ENCODE results near the gene TNXB.

TNXB gene

DNA sequence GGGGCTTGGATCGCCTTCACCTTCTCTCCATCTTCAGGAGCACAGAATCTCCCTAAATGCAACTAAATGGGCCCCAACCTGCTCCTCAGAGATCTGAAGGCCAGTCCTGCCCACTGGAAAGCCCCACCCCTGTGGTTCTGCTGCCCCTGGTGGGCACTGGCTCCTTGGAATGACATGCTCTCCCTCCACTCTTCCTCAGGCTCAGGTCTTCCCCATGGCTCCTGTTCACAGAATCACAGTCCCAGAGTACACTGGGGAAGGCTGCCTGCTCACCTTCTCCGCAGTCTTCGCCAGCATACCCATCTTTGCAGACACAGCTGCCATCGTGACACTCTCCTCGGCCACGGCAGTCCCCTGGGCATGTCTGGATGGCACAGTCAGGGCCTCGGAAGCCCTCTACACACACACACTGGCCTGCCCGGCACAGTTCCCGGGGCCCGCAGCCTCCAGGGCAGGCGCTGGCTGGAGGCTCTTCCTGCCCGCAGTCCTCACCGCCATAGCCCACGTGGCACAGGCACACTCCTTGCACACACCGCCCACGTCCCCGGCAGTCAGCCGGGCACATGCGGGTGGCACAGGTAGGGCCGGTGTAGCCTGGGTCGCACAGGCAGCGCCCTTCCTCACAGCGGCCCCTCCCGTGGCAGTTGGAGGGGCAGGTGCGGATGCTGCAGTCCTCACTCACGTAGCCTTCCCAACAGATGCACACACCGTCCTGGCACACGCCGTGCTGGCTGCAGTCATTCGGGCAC is 13.6 kb downstream of the TNXB start:
- DNase-seq = no peak
- H3K4me1 ChIP-seq (ENCODE audit: control extremely low read depth in 1 of 4, control insufficient read depth in 4 of 4, insufficient read depth in 4 of 4, low read length in 3 of 4) = peaks cover 0 to 11% (median 5%) of the 10 kb centered on the region in 4 experiments
- no peaks in the 10 kb centered on the region for H3K36me3 ChIP-seq (ENCODE audit: control insufficient read depth in 4 of 4, insufficient read depth in 4 of 4, low read length in 3 of 4)
- no peaks in the 10 kb centered on the region for H3K9me3 ChIP-seq (ENCODE audit: control extremely low read depth in 1 of 5, control insufficient read depth in 4 of 5, insufficient read depth in 2 of 5, low read depth in 1 of 5, low read length in 4 of 5)
- POLR2A ChIA-PET = no interaction called here
- WGBS (ENCODE audit: insufficient coverage) = 66% methylated on average over 28 of the region's 30 CpGs
- peak overlapping the region in 1 of 7 experiments; percentile 50 for H3K4me3 ChIP-seq (ENCODE audit: control insufficient read depth in 1 of 7, extremely low read depth in 1 of 7, insufficient read depth in 4 of 7, low read depth in 2 of 7, low read length in 6 of 7)
- no peak overlapping the region for H3K27ac ChIP-seq (ENCODE audit: insufficient read depth in 1 of 2, low read depth in 1 of 2, low read length in 2 of 2, poor library complexity in 1 of 2, severe bottlenecking in 2 of 2)
- CTCF ChIA-PET = interaction anchor here (1.0 kb wide), 1 partner anchor 23 kb away, joined by 4 read pairs; no protein-coding TSS in a partner anchor
- H3K27me3 ChIP-seq (replicated peaks in 2 of 5; ENCODE audit: control insufficient read depth in 4 of 5, insufficient read depth in 5 of 5, low read length in 4 of 5) = peaks cover 2 to 52% (median 20%) of the 10 kb centered on the region in 5 experiments

DNA sequence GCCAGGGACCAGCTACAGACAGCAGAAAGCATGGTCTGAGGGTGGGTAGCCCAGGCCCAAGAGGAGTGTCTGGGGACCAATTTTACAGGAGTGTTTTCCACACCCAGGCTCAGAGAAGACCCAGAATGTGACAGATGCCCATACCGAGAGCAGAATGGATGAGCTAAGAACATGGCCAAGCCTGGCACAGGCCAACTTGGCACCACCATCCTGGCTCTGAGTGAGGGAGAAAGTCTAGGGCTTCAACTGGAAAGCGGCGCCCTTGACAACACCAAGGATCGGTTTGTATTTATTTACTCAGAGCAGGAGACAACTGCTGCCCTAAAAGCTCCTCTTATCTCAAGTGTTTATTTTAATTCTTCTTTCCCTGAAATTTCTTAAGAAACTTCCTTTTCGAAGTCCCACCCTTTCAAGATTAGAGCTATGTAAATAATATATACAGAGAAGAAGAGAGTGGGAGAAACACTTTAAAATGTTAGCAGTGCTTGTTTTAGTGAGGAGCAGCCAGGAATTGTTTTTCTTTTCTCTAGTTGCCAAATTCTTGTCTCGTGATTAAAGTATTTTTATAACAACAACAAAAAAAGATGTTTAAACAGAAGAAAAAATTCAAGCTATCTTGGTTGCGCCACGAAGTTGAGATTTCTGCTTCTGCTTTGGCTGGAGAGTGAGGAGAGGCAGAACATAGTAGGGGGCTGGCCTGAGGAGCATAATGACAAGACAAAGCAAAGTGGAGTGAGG is 16.2 kb downstream of the TNXB start:
- H3K36me3 ChIP-seq (ENCODE audit: control insufficient read depth in 4 of 4, insufficient read depth in 4 of 4, low read length in 3 of 4) = no peaks in the 10 kb centered on the region
- no peak overlapping the region for H3K27ac ChIP-seq (ENCODE audit: insufficient read depth in 1 of 2, low read depth in 1 of 2, low read length in 2 of 2, poor library complexity in 1 of 2, severe bottlenecking in 2 of 2)
- 97% methylated on average over 6 of the region's 8 CpGs for WGBS (ENCODE audit: insufficient coverage)
- POLR2A ChIA-PET = no interaction called here
- no peak overlapping the region for H3K4me3 ChIP-seq (ENCODE audit: control insufficient read depth in 1 of 7, extremely low read depth in 1 of 7, insufficient read depth in 4 of 7, low read depth in 2 of 7, low read length in 6 of 7)
- no peaks in the 10 kb centered on the region for H3K9me3 ChIP-seq (ENCODE audit: control extremely low read depth in 1 of 5, control insufficient read depth in 4 of 5, insufficient read depth in 2 of 5, low read depth in 1 of 5, low read length in 4 of 5)
- H3K4me1 ChIP-seq (ENCODE audit: control extremely low read depth in 1 of 4, control insufficient read depth in 4 of 4, insufficient read depth in 4 of 4, low read length in 3 of 4) = peaks cover 0 to 11% (median 5%) of the 10 kb centered on the region in 4 experiments
- CTCF ChIA-PET = interaction anchor here (0.9 to 2.9 kb wide), 3 partner anchors 10 to 40 kb away, joined by 4 to 9 read pairs (median 5); no protein-coding TSS in a partner anchor
- DNase-seq = no peak
- H3K27me3 ChIP-seq (replicated peaks in 2 of 5; ENCODE audit: control insufficient read depth in 4 of 5, insufficient read depth in 5 of 5, low read length in 4 of 5) = peaks cover 0 to 42% (median 29%) of the 10 kb centered on the region in 5 experiments

DNA sequence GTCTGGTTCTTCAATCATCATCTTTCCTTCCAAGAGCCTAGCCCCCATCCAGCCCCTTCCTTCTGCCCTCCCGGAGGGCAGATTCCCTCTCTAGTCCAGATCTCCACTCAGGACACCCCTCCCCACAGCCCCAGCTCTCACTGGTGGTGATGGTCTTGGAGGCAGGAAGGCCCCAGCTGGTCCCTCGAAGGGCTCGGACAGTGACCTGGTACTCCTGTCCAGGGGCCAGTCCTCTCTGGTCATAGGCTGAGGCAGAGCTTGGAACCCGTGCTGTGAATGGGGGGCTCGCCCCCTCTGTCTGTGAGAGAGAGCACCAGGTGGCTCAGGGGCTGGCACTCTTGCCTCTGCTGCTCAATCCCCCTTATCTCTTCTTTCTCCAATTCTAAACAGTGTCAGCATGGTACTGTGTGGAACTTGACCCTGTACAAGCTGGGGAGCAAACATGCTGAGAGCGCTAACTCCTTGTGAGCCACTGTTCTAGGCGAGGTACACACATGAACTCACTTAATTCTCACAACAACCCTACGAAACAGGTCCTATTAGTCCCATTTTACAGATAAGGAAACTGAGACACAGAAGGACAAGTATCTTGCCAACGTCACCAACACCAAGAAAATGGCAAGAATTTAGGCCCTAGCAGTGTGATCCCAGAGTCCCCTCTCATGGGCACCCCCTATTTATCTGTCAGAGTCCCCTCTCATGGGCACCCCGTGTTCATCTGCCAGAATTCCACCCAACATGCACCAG is 19.9 kb downstream of the TNXB start:
- ChIA-PET CTCF (interaction anchor here (1.1 to 1.5 kb wide), 4 partner anchors 7 to 27 kb away, joined by 3 to 5 read pairs (median 4); no protein-coding TSS in a partner anchor), POLR2A (no interaction called here)
- 98% methylated on average over 6 of the region's 10 CpGs for WGBS (ENCODE audit: insufficient coverage)
- Histone ChIP-seq H3K27ac (ENCODE audit: insufficient read depth in 1 of 2, low read depth in 1 of 2, low read length in 2 of 2, poor library complexity in 1 of 2, severe bottlenecking in 2 of 2) (no peak overlapping the region), H3K27me3 (replicated peaks in 2 of 5; ENCODE audit: control insufficient read depth in 4 of 5, insufficient read depth in 5 of 5, low read length in 4 of 5) (peaks cover 0 to 27% (median 21%) of the 10 kb centered on the region in 5 experiments), H3K4me1 (ENCODE audit: control extremely low read depth in 1 of 4, control insufficient read depth in 4 of 4, insufficient read depth in 4 of 4, low read length in 3 of 4) (peaks cover 0 to 5% (median 3%) of the 10 kb centered on the region in 4 experiments), H3K36me3 (ENCODE audit: control insufficient read depth in 4 of 4, insufficient read depth in 4 of 4, low read length in 3 of 4) (no peaks in the 10 kb centered on the region), H3K4me3 (ENCODE audit: control insufficient read depth in 1 of 7, extremely low read depth in 1 of 7, insufficient read depth in 4 of 7, low read depth in 2 of 7, low read length in 6 of 7) (no peak overlapping the region), H3K9me3 (ENCODE audit: control extremely low read depth in 1 of 5, control insufficient read depth in 4 of 5, insufficient read depth in 2 of 5, low read depth in 1 of 5, low read length in 4 of 5) (no peaks in the 10 kb centered on the region)
- DNase-seq = no peak

DNA sequence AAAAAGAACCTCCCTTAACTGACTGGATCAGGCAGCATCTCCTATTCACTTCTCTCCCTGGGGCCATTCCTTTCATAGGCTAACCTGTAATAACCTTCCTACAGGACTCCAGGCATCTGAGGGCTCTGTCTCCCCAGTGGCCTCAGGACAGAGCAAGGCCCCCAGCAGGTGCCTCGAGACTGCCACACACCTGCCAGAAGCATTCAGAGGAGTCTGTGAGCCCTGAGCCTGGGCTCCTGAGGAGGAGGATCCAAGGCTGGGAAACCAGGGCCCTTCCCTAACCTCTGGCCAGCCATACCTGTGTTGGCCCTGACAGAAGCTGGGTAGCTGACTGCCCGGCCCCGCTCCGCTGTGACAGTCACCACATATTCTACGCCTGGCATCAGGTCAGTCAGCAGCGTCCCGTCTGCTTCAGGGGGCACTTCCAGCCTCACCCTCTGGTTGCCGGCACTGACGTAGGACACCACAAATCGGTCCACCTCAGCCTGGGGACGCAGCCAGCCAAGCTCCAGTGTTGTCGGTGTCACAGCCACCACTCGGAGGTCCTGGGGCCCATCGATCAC is 20.6 kb downstream of the TNXB start:
- Histone ChIP-seq H3K4me1 (ENCODE audit: control extremely low read depth in 1 of 4, control insufficient read depth in 4 of 4, insufficient read depth in 4 of 4, low read length in 3 of 4) (peaks cover 0 to 5% (median 3%) of the 10 kb centered on the region in 4 experiments), H3K36me3 (ENCODE audit: control insufficient read depth in 4 of 4, insufficient read depth in 4 of 4, low read length in 3 of 4) (no peaks in the 10 kb centered on the region), H3K9me3 (ENCODE audit: control extremely low read depth in 1 of 5, control insufficient read depth in 4 of 5, insufficient read depth in 2 of 5, low read depth in 1 of 5, low read length in 4 of 5) (no peaks in the 10 kb centered on the region), H3K27ac (ENCODE audit: insufficient read depth in 1 of 2, low read depth in 1 of 2, low read length in 2 of 2, poor library complexity in 1 of 2, severe bottlenecking in 2 of 2) (no peak overlapping the region), H3K27me3 (replicated peaks in 2 of 5; ENCODE audit: control insufficient read depth in 4 of 5, insufficient read depth in 5 of 5, low read length in 4 of 5) (peaks cover 0 to 25% (median 21%) of the 10 kb centered on the region in 5 experiments), H3K4me3 (ENCODE audit: control insufficient read depth in 1 of 7, extremely low read depth in 1 of 7, insufficient read depth in 4 of 7, low read depth in 2 of 7, low read length in 6 of 7) (no peak overlapping the region)
- POLR2A ChIA-PET = no interaction called here
- DNase-seq = no peak
- CTCF ChIA-PET = interaction anchor here (1.1 to 1.3 kb wide), 2 partner anchors 8 to 28 kb away, joined by 4 to 5 read pairs; no protein-coding TSS in a partner anchor
- WGBS (ENCODE audit: insufficient coverage) = 95% methylated on average over 14 of the region's 14 CpGs

DNA sequence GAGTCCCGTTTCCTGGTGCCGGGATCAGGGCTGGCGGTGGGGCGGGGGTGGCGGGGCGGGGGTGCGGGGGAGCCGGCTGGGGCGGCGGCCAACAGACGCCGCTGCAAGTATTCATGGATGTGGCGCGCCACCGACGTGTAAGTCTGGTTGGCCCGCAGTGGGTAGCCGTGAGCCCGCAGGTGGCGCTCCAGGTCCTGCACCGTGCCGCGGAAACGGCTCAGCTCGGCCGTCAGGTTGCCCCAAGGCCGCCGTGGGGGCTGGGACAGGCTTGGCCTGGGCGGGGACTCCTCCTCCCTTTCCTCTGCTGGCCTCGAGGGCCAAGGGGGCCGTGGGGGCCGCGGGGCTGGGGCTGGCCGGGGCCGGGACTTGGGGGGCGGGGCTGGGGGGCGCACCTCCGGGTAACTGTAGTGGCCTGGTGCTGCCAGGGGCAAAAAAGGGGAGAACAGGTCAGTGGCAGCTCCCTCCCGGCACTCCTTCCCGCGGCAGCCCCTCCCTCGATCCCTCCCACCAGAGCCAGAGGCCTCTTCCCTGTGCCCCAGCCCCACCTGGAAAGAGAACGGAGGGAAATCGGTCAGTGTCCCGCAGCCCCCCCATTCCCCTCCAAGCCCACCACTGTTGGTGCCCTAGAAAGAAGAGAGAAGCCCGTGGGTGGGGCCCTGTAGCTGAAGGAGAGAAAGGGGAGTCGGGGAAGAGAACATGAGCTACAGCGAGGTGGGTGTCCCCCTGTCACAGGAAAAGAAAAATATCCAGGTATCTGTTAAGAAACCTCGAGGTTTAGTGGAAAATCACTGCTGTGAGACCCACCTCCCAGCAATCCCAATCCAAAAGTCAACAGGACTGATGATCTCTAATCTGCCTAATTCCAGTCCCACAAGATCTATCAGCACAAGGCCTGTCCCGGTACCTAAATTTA is 21.3 kb downstream of the TNXB start:
- H3K4me1 ChIP-seq (ENCODE audit: control extremely low read depth in 1 of 4, control insufficient read depth in 4 of 4, insufficient read depth in 4 of 4, low read length in 3 of 4) = peaks cover 0 to 5% (median 3%) of the 10 kb centered on the region in 4 experiments
- no peaks in the 10 kb centered on the region for H3K9me3 ChIP-seq (ENCODE audit: control extremely low read depth in 1 of 5, control insufficient read depth in 4 of 5, insufficient read depth in 2 of 5, low read depth in 1 of 5, low read length in 4 of 5)
- peaks cover 0 to 27% (median 21%) of the 10 kb centered on the region in 5 experiments for H3K27me3 ChIP-seq (replicated peaks in 2 of 5; ENCODE audit: control insufficient read depth in 4 of 5, insufficient read depth in 5 of 5, low read length in 4 of 5)
- POLR2A ChIA-PET = no interaction called here
- H3K36me3 ChIP-seq (ENCODE audit: control insufficient read depth in 4 of 4, insufficient read depth in 4 of 4, low read length in 3 of 4) = no peaks in the 10 kb centered on the region
- CTCF ChIA-PET = interaction anchor here (1.1 to 1.3 kb wide), 2 partner anchors 9 to 29 kb away, joined by 4 to 5 read pairs; no protein-coding TSS in a partner anchor
- DNase-seq = peak; percentile 72 to 86 (median 81)
- 9% methylated on average over 31 of the region's 50 CpGs for WGBS (ENCODE audit: insufficient coverage)
- no peak overlapping the region for H3K27ac ChIP-seq (ENCODE audit: insufficient read depth in 1 of 2, low read depth in 1 of 2, low read length in 2 of 2, poor library complexity in 1 of 2, severe bottlenecking in 2 of 2)
- peak overlapping the region in 1 of 7 experiments; percentile 48 for H3K4me3 ChIP-seq (ENCODE audit: control insufficient read depth in 1 of 7, extremely low read depth in 1 of 7, insufficient read depth in 4 of 7, low read depth in 2 of 7, low read length in 6 of 7)

Data from common myeloid progenitor, CD34-positive (primary cell).